GM12875 (cell line): ENCODE measurements around the gene TAS1R3.

ENCODE experiments used
- H3K4me3 ChIP-seq: one replicate; pipeline ENCODE4 v1.5.1; 2011; ENCODE audit warnings: low read depth, low read length, control low read depth
- CTCF ChIP-seq: IDR thresholded peaks from 2 replicates; pipeline ENCODE4 v1.5.1; 2011; ENCODE audit warnings: low read depth, mild to moderate bottlenecking, control low read depth, inconsistent platforms, low read length, moderate library complexity, borderline replicate concordance; ENCODE audit not compliant: insufficient read depth

TAS1R3 gene

DNA sequence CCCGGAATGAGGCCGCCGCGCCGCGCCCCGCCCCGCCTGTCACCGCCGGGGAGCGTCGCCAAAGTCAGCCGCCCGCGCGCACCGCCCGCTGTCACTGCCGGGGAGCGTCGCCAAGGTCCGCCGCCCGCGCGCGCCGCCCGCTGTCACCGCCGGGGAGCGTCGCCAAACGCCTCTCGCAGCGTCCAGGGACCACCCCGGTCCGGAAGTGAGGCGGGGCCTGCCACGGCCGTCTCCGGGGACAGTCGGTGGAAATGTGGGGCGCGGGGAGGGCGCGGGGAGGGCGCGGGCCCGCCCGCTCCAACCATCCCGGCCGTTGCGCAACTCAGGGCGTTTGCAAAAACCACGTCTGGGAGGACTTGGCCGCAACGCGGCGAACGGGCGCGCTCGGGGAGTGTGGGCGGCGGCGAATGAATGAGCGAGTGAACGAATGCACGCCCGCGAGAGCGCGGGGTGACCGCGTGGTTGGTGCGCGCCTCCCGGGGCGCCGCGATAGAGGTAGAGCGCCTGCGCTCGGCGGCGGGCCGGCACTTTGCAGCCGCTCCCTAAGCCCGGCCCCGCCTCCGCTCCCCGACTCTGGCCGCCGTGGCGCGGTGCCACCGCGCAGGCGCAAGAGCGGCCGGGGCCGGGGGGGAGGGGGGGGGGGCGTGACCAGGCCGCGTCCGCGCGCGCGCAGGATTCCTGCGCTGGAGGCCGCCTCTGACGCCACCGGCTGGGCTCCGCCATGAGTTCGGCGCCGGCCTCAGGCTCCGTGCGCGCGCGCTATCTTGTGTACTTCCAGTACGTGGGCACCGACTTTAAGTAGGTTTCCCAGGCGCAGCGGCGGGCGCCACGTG lies 22.9 kb upstream of the TAS1R3 start, which contains the start of the genes ACAP3 and PUSL1:
Gene ACAP3 (minus strand): TSS at position 8 of the 833 bp plus-strand sequence. CDS start 115 bp downstream, outside the sequence.
Gene PUSL1 (plus strand): TSS at position 675 of the 833 bp plus-strand sequence. CDS start 47 bp downstream, at position 722.
- TF ChIP-seq CTCF = no peak
- peak within 1 kb of the TSS; percentile 92 for H3K4me3 ChIP-seq

DNA sequence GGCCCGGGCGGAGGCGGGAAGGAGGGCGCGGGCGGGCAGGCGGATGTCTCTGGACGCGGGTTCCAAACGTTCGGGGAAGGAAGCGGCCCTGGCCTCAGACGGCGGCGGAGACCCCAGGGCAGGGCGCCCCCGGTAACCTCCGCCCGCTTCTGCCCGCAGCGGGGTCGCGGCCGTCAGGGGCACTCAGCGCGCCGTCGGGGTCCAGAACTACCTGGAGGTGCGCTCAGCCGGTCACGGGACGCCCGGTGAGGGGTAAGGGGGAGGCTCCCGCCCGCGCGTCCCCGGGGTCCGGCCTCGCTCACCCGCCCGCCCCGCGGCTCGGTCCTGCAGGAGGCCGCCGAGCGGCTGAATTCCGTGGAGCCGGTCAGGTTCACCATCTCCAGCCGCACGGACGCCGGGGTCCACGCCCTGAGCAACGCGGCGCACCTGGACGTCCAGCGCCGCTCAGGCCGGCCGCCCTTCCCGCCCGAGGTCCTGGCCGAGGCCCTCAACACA lies 22.3 kb upstream of the TAS1R3 start:
- H3K4me3 ChIP-seq = peak overlapping the region; percentile 92
- no peak for TF ChIP-seq CTCF

DNA sequence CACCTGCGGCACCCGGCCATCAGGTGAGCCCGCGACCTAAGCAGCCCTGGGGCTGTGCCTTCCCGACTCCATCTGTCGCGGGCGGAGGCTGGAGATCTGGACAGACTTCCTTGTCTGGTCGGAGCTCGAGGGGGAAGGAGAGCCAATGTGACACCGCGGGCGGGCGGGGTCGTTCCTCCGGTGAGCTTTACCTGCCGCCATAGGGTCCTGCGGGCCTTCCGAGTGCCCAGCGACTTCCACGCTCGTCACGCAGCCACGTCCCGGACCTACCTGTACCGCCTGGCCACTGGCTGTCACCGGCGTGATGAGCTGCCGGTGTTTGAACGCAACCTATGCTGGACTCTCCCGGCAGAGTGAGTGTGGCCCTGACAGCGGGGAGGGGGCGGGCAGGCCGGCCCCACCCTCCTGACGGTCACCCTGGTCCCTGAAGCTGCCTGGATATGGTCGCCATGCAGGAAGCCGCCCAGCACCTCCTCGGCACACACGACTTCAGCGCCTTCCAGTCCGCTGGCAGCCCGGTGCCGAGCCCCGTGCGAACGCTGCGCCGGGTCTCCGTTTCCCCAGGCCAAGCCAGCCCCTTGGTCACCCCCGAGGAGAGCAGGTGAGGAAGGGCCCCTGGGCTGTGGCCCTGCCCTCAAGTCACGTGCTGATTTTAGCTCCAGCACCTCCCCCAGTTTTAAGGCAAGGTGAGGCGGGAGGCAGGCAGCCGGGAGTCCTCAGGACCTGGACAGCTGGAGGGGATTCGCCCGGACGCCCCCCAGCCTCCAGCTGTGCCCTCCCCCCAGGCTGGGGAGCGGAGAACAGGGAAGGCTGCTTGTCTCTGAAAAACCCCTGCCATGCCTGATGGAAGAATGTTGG lies 21.6 kb upstream of the TAS1R3 start:
- H3K4me3 ChIP-seq = peak overlapping the region; percentile 92
- TF ChIP-seq CTCF = no peak

- no peak overlapping the region for H3K4me3 ChIP-seq
- no peak for TF ChIP-seq CTCF
These were observed 21.0 kb upstream of the TAS1R3 start for GRCh38 chr1:1310109-1310385.

DNA sequence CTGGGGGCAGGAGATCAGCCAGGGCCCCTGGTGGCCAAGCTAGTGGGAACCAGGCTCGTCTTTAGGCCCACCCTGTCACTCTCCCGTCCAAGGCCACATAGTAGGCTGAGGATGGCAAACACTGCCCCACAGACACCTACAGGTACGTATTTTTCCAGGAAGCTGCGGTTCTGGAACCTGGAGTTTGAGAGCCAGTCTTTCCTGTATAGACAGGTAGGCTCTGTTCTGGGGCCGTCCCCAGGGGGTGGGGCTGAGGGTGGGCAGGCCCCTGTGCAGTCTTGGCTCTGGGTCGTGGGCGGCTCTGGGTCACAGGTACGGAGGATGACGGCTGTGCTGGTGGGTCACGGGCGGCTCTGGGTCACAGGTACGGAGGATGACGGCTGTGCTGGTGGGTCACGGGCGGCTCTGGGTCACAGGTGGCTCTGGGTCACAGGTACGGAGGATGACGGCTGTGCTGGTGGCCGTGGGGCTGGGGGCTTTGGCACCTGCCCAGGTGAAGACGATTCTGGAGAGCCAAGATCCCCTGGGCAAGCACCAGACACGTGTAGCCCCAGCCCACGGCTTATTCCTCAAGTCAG lies 20.5 kb upstream of the TAS1R3 start:
- no peak for TF ChIP-seq CTCF
- H3K4me3 ChIP-seq = no peak overlapping the region

GRCh38 chr1:1311107-1312104 lies 19.7 kb upstream of the TAS1R3 start:
- H3K4me3 ChIP-seq = no peak overlapping the region
- no peak for TF ChIP-seq CTCF
